Neuronal stem cell (in vitro differentiated cells): ENCODE data around the gene ENOX1.

Experiments
- DNase-seq: peaks from one replicate; pipeline ENCODE4 v3.0.0-alpha.2; 2013; ENCODE audit warnings: low spot score
- H2AFZ ChIP-seq: one replicate; pipeline ENCODE4 v1.6.1; 2013; ENCODE audit warnings: mild to moderate bottlenecking, low read length, inconsistent platforms
- H2AK5ac ChIP-seq: 2 replicates; pipeline ENCODE4 v1.6.1; 2013; ENCODE audit warnings: low read depth, mild to moderate bottlenecking, inconsistent platforms, low read length, moderate library complexity, mixed read lengths
- H2BK120ac ChIP-seq: 2 replicates; pipeline ENCODE4 v1.6.1; 2013; ENCODE audit warnings: low read depth, mild to moderate bottlenecking, inconsistent platforms, low read length, moderate library complexity, mixed read lengths
- H2BK12ac ChIP-seq: one replicate; pipeline ENCODE4 v1.6.1; 2013; ENCODE audit warnings: low read length, inconsistent platforms
- H2BK15ac ChIP-seq: 2 replicates; pipeline ENCODE4 v1.6.1; 2013; ENCODE audit warnings: mild to moderate bottlenecking, low read length, inconsistent platforms, mixed read lengths
- H2BK5ac ChIP-seq: one replicate; pipeline ENCODE4 v1.6.1; 2013; ENCODE audit warnings: inconsistent platforms, mild to moderate bottlenecking, low read length, moderate library complexity
- H3K14ac ChIP-seq: one replicate; pipeline ENCODE4 v1.6.1; 2013; ENCODE audit warnings: low read length, inconsistent platforms
- H3K18ac ChIP-seq: 2 replicates; pipeline ENCODE4 v1.6.1; 2013; ENCODE audit warnings: low read length, inconsistent platforms
- H3K23ac ChIP-seq: 2 replicates; pipeline ENCODE4 v1.6.1; 2013; ENCODE audit warnings: low read depth, mild to moderate bottlenecking, mixed read lengths, low read length, inconsistent platforms; ENCODE audit not compliant: poor library complexity
- H3K27ac ChIP-seq: replicated peaks from 3 replicates; pipeline ENCODE4 v1.5.1; 2013; ENCODE audit warnings: low read length, inconsistent platforms
- H3K27me3 ChIP-seq, 3 experiments: 2 replicates each; pipeline ENCODE4 v1.6.1; 2013; ENCODE audit warnings: low read length in 3 of 3, mild to moderate bottlenecking in 2 of 3, inconsistent platforms in 1 of 3, low read depth in 1 of 3, mixed read lengths in 1 of 3, moderate library complexity in 1 of 3; ENCODE audit not compliant: control insufficient read depth in 3 of 3, insufficient read depth in 3 of 3
- H3K36me3 ChIP-seq, 2 donors: replicated peaks in 1 of 2; 2 replicates each; pipeline ENCODE4 v1.6.1; 2013; ENCODE audit warnings: low read length in 2 of 2; ENCODE audit not compliant: control insufficient read depth in 2 of 2, insufficient read depth in 2 of 2
- H3K4ac ChIP-seq: 2 replicates; pipeline ENCODE4 v1.6.1; 2013; ENCODE audit warnings: inconsistent platforms, mild to moderate bottlenecking, low read length, moderate library complexity
- H3K4me1 ChIP-seq, 2 donors: 1 replicate in 1 of 2; 2 replicates in 1 of 2; pipeline ENCODE4 v1.6.1; 2013; ENCODE audit warnings: low read length in 2 of 2, low read depth in 1 of 2; ENCODE audit not compliant: control insufficient read depth in 2 of 2, insufficient read depth in 1 of 2
- H3K4me2 ChIP-seq: one replicate; pipeline ENCODE4 v1.6.1; 2013; ENCODE audit warnings: mild to moderate bottlenecking, low read length, inconsistent platforms; ENCODE audit not compliant: insufficient read depth, poor library complexity, severe bottlenecking
- H3K4me3 ChIP-seq, 2 donors: 2 replicates each; pipeline ENCODE4 v1.5.1; 2013; ENCODE audit warnings: low read length in 2 of 2, mild to moderate bottlenecking in 2 of 2, inconsistent platforms in 1 of 2, moderate library complexity in 1 of 2
- H3K79me1 ChIP-seq: one replicate; pipeline ENCODE4 v1.6.1; 2013; ENCODE audit warnings: low read depth, mild to moderate bottlenecking, inconsistent platforms, low read length, moderate library complexity
- H3K9ac ChIP-seq: one replicate; pipeline ENCODE4 v1.6.1; 2013; ENCODE audit warnings: mild to moderate bottlenecking, low read depth, low read length, inconsistent platforms; ENCODE audit not compliant: poor library complexity
- H3K9me3 ChIP-seq, 2 donors: replicated peaks in 1 of 2; 2 replicates each; pipeline versions ENCODE3 to v1.6.1; 2013; ENCODE audit warnings: low read length in 2 of 2, mild to moderate bottlenecking in 2 of 2, inconsistent platforms in 1 of 2, low read depth in 1 of 2, mixed read lengths in 1 of 2, moderate library complexity in 1 of 2; ENCODE audit not compliant: control insufficient read depth in 2 of 2, insufficient read depth in 1 of 2
- H4K8ac ChIP-seq: one replicate; pipeline ENCODE4 v1.6.1; 2013; ENCODE audit warnings: low read depth, mild to moderate bottlenecking, inconsistent platforms, low read length, moderate library complexity
- H4K91ac ChIP-seq: one replicate; pipeline ENCODE4 v1.6.1; 2013; ENCODE audit warnings: low read length, low read depth, mild to moderate bottlenecking, inconsistent platforms; ENCODE audit not compliant: poor library complexity
- WGBS, 2 donors: extraction: QIAGEN DNeasy Blood & Tissue Kit; methylation state at CpG; one replicate each; pipeline ENCODE4 v1.1.7; 2013; ENCODE audit warnings: missing lambda C conversion rate in 2 of 2, mixed read lengths in 1 of 2; ENCODE audit not compliant: insufficient read length in 2 of 2, insufficient replicate concordance in 1 of 2; ENCODE audit errors: extremely low coverage in 2 of 2; 5-methylcytosine and 5-hydroxymethylcytosine counted together

ENOX1 gene

DNA sequence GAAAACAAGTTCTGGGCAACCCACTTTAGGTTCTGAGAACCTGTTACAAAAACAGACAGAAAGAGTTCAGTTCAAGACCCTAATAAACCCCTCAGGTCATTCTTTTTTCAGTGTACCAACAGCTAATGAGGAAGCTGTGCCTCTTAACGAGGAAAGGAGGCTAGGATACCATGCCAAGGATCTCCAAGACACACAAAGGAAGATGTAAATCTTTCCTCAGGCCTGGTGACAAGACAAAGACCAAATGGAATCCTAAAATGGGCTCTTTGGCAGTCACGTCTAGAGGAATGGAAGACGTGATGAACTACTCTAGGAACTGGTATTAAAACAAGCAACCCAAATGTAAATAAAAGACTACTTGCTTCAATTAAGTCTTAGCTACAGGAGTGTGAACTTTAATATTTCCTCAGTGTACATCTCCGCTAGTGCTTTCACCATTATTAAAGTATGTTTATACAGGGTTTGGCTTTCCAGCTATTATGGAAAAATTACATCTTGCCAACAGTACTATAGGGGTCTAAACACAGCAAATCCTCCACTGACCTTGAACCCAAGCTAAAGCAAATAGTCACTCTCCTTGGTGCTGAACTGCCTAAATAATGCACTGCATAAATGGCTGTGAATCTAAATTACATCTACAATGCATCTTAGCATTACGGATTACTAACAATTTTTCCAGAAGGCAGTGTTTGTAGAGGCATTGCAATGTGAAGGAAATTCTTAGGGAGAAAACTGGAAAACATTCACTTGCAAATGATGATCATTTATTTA, 42.3 kb downstream of the ENOX1 start:
- DNase-seq, result no peak
- Histone ChIP-seq H4K8ac (no peak overlapping the region), H3K4me2 (no peak overlapping the region), H2AFZ (no peak overlapping the region), H3K27ac (no peak overlapping the region), H3K9ac (no peak overlapping the region), H3K36me3 (no peaks in the 10 kb centered on the region), H3K4me3 (no peak overlapping the region), H2BK5ac (no peak overlapping the region), H3K4ac (no peak overlapping the region), H3K23ac (no peak overlapping the region), H3K18ac (no peak overlapping the region), H3K4me1 (no peaks in the 10 kb centered on the region), H2BK12ac (no peak overlapping the region), H3K79me1 (no peaks in the 10 kb centered on the region), H3K9me3 (no peaks in the 10 kb centered on the region), H3K14ac (no peak overlapping the region), H4K91ac (no peak overlapping the region), H3K27me3 (no peaks in the 10 kb centered on the region), H2BK120ac (no peak overlapping the region), H2BK15ac (no peak overlapping the region), H2AK5ac (no peak overlapping the region)
- WGBS, 2 donors, result no CpG with 5 or more reads among the region's 5 CpGs

DNA sequence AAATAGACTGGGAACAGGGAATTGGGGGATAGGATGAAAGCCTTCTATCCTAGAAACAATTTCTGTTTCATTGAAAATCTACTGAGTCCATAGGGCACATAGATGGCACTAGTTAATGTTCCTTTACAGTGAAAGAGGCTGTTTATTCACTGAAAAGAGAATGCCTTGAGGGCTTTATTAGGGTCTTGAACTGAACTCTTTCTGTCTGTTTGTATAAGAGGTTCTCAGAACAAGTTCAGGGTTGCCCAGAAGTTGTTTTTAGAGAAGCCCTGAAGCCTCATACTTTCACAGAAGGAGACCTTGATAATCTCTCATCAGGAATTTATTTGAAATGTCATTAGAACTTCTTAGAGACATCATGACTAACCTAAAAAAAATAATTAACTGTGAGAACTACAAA, 43.9 kb downstream of the ENOX1 start:
- Histone ChIP-seq H3K4ac (no peak overlapping the region), H3K4me2 (no peak overlapping the region), H3K36me3 (no peaks in the 10 kb centered on the region), H4K8ac (no peak overlapping the region), H3K4me1 (no peaks in the 10 kb centered on the region), H3K79me1 (no peaks in the 10 kb centered on the region), H4K91ac (no peak overlapping the region), H2BK15ac (no peak overlapping the region), H3K27ac (no peak overlapping the region), H3K18ac (no peak overlapping the region), H3K23ac (no peak overlapping the region), H3K27me3 (no peaks in the 10 kb centered on the region), H2BK12ac (no peak overlapping the region), H3K9me3 (no peaks in the 10 kb centered on the region), H2AK5ac (no peak overlapping the region), H2BK5ac (no peak overlapping the region), H3K4me3 (no peak overlapping the region), H3K14ac (no peak overlapping the region), H2BK120ac (no peak overlapping the region), H2AFZ (no peak overlapping the region), H3K9ac (no peak overlapping the region)
- no peak for DNase-seq

DNA sequence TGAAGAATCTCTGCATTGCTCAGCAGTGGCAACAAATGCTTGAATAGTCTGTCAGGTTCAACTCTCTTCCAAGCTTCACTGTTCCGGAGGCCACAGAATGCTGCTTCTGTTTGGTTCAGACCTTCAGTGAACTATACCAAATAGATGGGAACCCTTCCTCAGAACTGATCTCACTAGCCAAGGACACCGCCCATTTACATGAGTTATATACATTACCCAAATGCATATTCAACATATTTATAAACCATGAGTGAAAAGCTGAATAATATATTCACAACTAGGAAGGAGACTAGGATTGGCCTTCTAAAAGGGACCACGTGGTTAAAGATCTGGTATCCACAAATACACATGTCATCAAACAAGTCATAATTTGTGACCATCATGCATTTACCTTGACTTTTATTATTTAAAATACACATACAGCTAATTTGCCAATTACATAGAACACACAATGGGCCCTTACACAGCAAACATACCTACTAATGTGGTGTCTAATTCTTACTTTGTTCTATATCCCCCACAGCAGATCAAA, 49.3 kb downstream of the ENOX1 start:
- Histone ChIP-seq H3K18ac (no peak overlapping the region), H2BK5ac (no peak overlapping the region), H3K27ac (no peak overlapping the region), H3K23ac (no peak overlapping the region), H3K4ac (no peak overlapping the region), H4K91ac (no peak overlapping the region), H3K9me3 (no peaks in the 10 kb centered on the region), H2BK12ac (no peak overlapping the region), H4K8ac (no peak overlapping the region), H3K9ac (no peak overlapping the region), H2BK120ac (no peak overlapping the region), H3K27me3 (no peaks in the 10 kb centered on the region), H2AK5ac (no peak overlapping the region), H3K14ac (no peak overlapping the region), H3K36me3 (no peaks in the 10 kb centered on the region), H2BK15ac (no peak overlapping the region), H3K4me3 (no peak overlapping the region), H3K4me1 (no peaks in the 10 kb centered on the region), H3K79me1 (no peaks in the 10 kb centered on the region), H2AFZ (no peak overlapping the region), H3K4me2 (no peak overlapping the region)
- DNase-seq, result no peak
- WGBS, 2 donors, result no CpG with 5 or more reads among the region's 3 CpGs

DNA sequence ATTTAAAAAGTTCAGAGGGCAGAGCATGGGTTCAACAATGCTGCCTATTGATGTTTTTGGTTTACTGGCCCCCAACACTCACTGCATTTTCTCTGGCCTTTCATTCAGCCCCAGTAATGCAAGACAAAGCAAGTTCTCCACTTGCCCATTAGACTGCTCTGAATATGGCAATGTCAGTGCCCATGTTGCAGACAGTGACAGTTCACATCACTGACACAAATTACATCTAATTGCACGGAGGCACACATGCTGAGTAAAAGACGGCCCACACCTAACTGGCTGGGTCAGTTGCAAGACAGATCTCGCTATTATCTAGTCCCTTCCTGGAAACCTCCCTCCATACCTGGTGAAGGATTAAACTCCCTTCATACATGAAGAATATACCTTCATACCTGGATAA, 54.0 kb downstream of the ENOX1 start:
- H3K36me3 ChIP-seq, result no peaks in the 10 kb centered on the region
- no CpG with 5 or more reads among the region's 3 CpGs for WGBS, 2 donors
- H3K4me2 ChIP-seq, result no peak overlapping the region
- H3K4me1 ChIP-seq, result peaks cover 5 to 6% of the 10 kb centered on the region in 2 donors
- H3K9me3 ChIP-seq, result no peaks in the 10 kb centered on the region
- no peak overlapping the region for H3K23ac ChIP-seq
- H3K14ac ChIP-seq, result no peak overlapping the region
- H2BK5ac ChIP-seq, result no peak overlapping the region
- no peak overlapping the region for H3K9ac ChIP-seq
- H2AK5ac ChIP-seq, result no peak overlapping the region
- no peak overlapping the region for H4K91ac ChIP-seq
- H2BK12ac ChIP-seq, result no peak overlapping the region
- H3K27me3 ChIP-seq, result no peaks in the 10 kb centered on the region
- H3K18ac ChIP-seq, result peak overlapping the region; percentile 15
- no peak overlapping the region for H2BK15ac ChIP-seq
- H2AFZ ChIP-seq, result no peak overlapping the region
- H2BK120ac ChIP-seq, result no peak overlapping the region
- no peak overlapping the region for H4K8ac ChIP-seq
- H3K79me1 ChIP-seq, result no peaks in the 10 kb centered on the region
- H3K4me3 ChIP-seq, result no peak overlapping the region
- no peak overlapping the region for H3K4ac ChIP-seq
- no peak overlapping the region for H3K27ac ChIP-seq
- DNase-seq, result no peak
